Uterus (tissue), 4 donors: ENCODE results near the gene TOMM22. TPM values are rescaled to one million over a fixed set of nuclear protein-coding genes. Genes with fewer than 3 reads are reported as not detected.

Experiments used
- DNase-seq, 2 donors: peaks; one replicate each; pipeline ENCODE4 v3.0.0-alpha.2; 2019 to 2020
- H3K27ac ChIP-seq, 2 donors: fragments of 200-600 bp; sonication (generic); 1 replicate in 1 of 2; 2 replicates in 1 of 2; pipeline ENCODE4 v1.5.1; 2016 to 2018
- H3K27me3 ChIP-seq, 2 donors: fragments of 200-600 bp; sonication (generic); one replicate each; pipeline ENCODE4 v1.5.1; 2018 to 2019; ENCODE audit warnings: control low read depth in 1 of 2
- H3K36me3 ChIP-seq, 2 donors: fragments of 200-600 bp; sonication (generic); one replicate each; pipeline ENCODE4 v1.5.1; 2019; ENCODE audit warnings: control low read depth in 1 of 2
- H3K4me1 ChIP-seq, 2 donors: fragments of 200-600 bp; sonication (generic); one replicate each; pipeline ENCODE4 v1.5.1; 2018 to 2019; ENCODE audit warnings: control low read depth in 1 of 2
- H3K4me3 ChIP-seq, 2 donors: fragments of 200-600 bp; sonication (generic); 1 replicate in 1 of 2; 2 replicates in 1 of 2; pipeline ENCODE4 v1.5.1; 2018 to 2019; ENCODE audit warnings: mild to moderate bottlenecking in 1 of 2
- H3K9me3 ChIP-seq, 2 donors: fragments of 200-600 bp; sonication (generic); one replicate each; pipeline ENCODE4 v1.5.1; 2019; ENCODE audit warnings: control low read depth in 1 of 2
- POLR2A ChIP-seq, 2 donors: fragments of 450-650 bp; IDR thresholded peaks; one replicate each; pipeline ENCODE4 v1.6.1; 2016; ENCODE audit warnings: antibody characterized with exemption in 2 of 2, mild to moderate bottlenecking in 1 of 2, moderate library complexity in 1 of 2
- intact Hi-C: fragments of 100-400 bp; cut with DNase I; formaldehyde crosslinking; loops from one replicate; pipeline ENCODE4 v1.15.1; 2023; ENCODE audit warnings: low total_unique reads
- total RNA-seq, 4 donors: library from RNA; depleted of rRNA in 3 of 4; stranded (reverse); fragments of >200 nt in 3 of 4; gene quantifications; one replicate each; pipeline versions ENCODE4 v1.1.0 to v1.2.4, GENCODE V29; 2014 to 2023
- TF ChIP-seq, protein P1 (sequence below), 4 experiments: fragments of 200-600 bp in 2 of 4; fragments of 450-650 bp in 2 of 4; sonication (generic) in 2 of 4; IDR thresholded peaks; one replicate each; pipeline ENCODE4 v1.5.1; 2016 to 2019; ENCODE audit warnings: antibody characterized with exemption in 4 of 4, mild to moderate bottlenecking in 2 of 4, moderate library complexity in 1 of 4
- donor health status: DM: yes; HTN: yes; CAD: no.

TOMM22 gene
- total RNA-seq, 4 donors from 2014 or later = 17.6 to 62.5 (median 48.4) TPM

DNA sequence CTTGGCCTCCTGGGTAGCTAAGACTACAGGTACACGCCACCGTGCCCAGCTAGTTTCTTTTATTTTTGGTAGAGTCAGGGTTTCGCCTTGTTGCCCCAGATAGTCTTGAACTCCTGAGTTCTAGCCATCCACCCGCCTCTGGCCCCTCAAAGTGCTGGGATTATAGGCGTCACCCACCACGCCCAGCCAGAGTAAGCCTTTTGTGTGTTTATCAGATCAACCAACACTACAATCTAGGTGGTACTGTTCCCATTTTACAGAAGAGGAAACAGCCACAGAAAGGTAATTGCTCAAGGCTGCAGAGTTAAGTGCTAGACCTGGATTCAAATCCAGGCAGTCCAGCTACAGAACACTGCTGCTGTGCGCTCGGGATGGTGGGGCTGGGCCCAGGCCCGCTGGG lies 3.1 kb downstream of the TOMM22 start:
- Histone ChIP-seq H3K36me3 (no peaks in the 10 kb centered on the region), H3K4me1 (no peaks in the 10 kb centered on the region), H3K27me3 (no peaks in the 10 kb centered on the region), H3K27ac (no peak overlapping the region), H3K4me3 (no peak overlapping the region), H3K9me3 (no peaks in the 10 kb centered on the region)
- intact Hi-C loops = no loop called here
- TF ChIP-seq POLR2A (IDR thresholded peaks at IDR 0.05) = no peak
- TF ChIP-seq, protein P1, sequence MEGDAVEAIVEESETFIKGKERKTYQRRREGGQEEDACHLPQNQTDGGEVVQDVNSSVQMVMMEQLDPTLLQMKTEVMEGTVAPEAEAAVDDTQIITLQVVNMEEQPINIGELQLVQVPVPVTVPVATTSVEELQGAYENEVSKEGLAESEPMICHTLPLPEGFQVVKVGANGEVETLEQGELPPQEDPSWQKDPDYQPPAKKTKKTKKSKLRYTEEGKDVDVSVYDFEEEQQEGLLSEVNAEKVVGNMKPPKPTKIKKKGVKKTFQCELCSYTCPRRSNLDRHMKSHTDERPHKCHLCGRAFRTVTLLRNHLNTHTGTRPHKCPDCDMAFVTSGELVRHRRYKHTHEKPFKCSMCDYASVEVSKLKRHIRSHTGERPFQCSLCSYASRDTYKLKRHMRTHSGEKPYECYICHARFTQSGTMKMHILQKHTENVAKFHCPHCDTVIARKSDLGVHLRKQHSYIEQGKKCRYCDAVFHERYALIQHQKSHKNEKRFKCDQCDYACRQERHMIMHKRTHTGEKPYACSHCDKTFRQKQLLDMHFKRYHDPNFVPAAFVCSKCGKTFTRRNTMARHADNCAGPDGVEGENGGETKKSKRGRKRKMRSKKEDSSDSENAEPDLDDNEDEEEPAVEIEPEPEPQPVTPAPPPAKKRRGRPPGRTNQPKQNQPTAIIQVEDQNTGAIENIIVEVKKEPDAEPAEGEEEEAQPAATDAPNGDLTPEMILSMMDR (IDR thresholded peaks at IDR 0.05) = no peak
- no peak for DNase-seq

DNA sequence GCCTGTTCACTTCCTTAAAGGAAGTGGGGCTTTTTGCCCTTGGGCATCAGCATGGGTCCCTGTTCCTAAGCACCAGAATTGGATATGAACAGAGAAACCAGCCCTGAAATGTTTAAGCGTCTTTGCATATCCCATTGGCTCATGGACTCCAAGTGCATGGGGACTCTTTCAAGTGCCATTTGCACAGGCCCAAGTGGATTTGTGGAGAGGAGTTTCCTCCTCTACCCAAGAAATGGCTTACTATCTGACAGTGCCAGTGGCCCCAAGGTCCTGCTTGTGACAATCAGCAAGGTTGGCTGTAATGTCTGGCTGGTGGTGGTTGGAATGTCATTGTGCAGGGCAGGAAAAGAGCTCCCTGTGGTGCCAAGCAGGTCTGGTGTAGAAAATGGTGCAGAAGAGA lies 4.0 kb downstream of the TOMM22 start:
- H3K4me3 ChIP-seq = no peak overlapping the region
- no peak for TF ChIP-seq POLR2A (IDR thresholded peaks at IDR 0.05)
- TF ChIP-seq, protein P1 (IDR thresholded peaks at IDR 0.05) = no peak
- intact Hi-C loops = no loop called here
- H3K36me3 ChIP-seq = no peaks in the 10 kb centered on the region
- H3K27me3 ChIP-seq = no peaks in the 10 kb centered on the region
- H3K27ac ChIP-seq = no peak overlapping the region
- no peak for DNase-seq
- no peaks in the 10 kb centered on the region for H3K9me3 ChIP-seq
- no peaks in the 10 kb centered on the region for H3K4me1 ChIP-seq

DNA sequence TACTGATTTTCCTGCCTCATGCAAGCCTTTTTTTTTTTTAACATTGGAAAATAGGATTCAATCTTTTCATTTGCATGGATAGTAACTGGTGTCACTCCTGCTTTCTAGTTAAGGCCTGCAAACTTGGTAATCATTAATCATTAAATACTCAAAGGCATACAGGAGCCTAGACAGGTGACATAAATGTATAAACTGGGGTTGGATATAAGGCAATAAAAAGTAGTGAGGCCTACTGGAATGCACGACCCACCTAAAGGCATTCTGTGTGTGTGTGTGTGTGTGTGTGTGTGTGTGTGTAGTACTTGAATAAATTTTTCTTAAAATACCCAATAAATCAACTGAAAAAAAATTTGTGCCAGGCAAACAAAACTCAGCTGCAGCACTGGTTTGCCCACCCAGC lies 7.9 kb downstream of the TOMM22 start:
- TF ChIP-seq, protein P1 (IDR thresholded peaks at IDR 0.05) = no peak
- no peak for TF ChIP-seq POLR2A (IDR thresholded peaks at IDR 0.05)
- intact Hi-C loops = no loop called here
- H3K9me3 ChIP-seq = no peaks in the 10 kb centered on the region
- no peak for DNase-seq
- H3K4me3 ChIP-seq = no peak overlapping the region
- H3K4me1 ChIP-seq = no peaks in the 10 kb centered on the region
- no peaks in the 10 kb centered on the region for H3K27me3 ChIP-seq
- no peak overlapping the region for H3K27ac ChIP-seq
- no peaks in the 10 kb centered on the region for H3K36me3 ChIP-seq

DNA sequence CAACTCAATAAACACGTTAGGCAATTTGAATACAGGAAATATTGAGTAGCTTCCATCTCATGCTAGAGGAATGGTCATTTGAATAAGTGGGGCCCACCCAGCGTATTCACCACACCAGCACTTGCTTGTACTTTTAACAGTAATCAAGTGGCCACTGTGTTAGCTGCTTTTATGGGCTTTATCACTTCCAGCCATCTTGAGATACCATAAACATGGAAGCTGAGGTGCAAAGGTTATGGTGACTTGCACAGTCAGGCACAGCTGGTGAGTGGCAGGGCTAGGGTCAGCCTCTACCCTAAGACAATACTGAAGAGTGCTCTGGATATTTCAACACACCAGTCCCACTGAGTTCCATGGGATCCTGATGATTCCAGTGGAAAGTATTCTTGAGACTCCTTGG lies 12.3 kb downstream of the TOMM22 start:
- Histone ChIP-seq H3K27me3 (no peaks in the 10 kb centered on the region), H3K4me1 (peaks cover 0 to 14% of the 10 kb centered on the region in 2 donors), H3K4me3 (no peak overlapping the region), H3K9me3 (no peaks in the 10 kb centered on the region), H3K36me3 (no peaks in the 10 kb centered on the region), H3K27ac (no peak overlapping the region)
- no peak for DNase-seq
- TF ChIP-seq POLR2A (IDR thresholded peaks at IDR 0.05) = no peak
- TF ChIP-seq, protein P1 (IDR thresholded peaks at IDR 0.05) = no peak
- intact Hi-C loops = no loop called here

DNA sequence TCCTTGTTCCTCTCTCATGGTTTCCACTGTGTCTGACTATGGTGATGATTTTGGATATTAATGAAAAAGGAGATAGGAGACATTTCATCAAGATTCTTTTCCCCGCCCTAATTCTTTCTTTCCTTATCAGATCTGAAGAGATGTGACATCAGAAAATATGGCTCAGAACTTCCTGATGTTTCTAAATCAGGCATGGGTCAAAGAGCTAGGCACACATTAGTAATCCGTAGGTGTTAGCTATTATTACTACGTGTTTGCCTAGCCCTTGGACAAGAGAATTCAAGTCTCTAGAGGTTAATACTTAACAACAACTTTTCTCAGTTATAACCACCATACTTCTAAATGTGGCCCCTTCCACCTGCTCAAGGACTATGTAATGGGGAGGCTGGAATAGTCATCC lies 13.2 kb downstream of the TOMM22 start:
- Histone ChIP-seq H3K27ac (no peak overlapping the region), H3K36me3 (no peaks in the 10 kb centered on the region), H3K9me3 (no peaks in the 10 kb centered on the region), H3K4me3 (no peak overlapping the region), H3K27me3 (no peaks in the 10 kb centered on the region), H3K4me1 (peaks cover 0 to 19% of the 10 kb centered on the region in 2 donors)
- DNase-seq = no peak
- TF ChIP-seq POLR2A (IDR thresholded peaks at IDR 0.05) = no peak
- TF ChIP-seq, protein P1 (IDR thresholded peaks at IDR 0.05) = no peak
- intact Hi-C loops = no loop called here
